ENCODE measurements around the gene ABCG2.

ABCG2 gene

GRCh38 chr4:88043586-88044340, 114.7 kb downstream of the ABCG2 start:
- H3K36me3 ChIP-seq (ENCODE audit: control insufficient read depth, insufficient read depth, low read length): peaks cover 99% of the 10 kb centered on the region
- no peaks in the 10 kb centered on the region for H3K9me3 ChIP-seq (ENCODE audit: control insufficient read depth, insufficient read depth, low read length)
- no peak overlapping the region for H3K27ac ChIP-seq (ENCODE audit: low read depth, low read length)
- H3K9ac ChIP-seq (ENCODE audit: low read depth, low read length): no peak overlapping the region
- H3K4me1 ChIP-seq (ENCODE audit: control insufficient read depth, insufficient read depth, low read length): no peaks in the 10 kb centered on the region
- no peak overlapping the region for H3K4me3 ChIP-seq (ENCODE audit: low read depth, low read length)
- H3K27me3 ChIP-seq (ENCODE audit: control insufficient read depth, insufficient read depth, low read length): no peaks in the 10 kb centered on the region

DNA sequence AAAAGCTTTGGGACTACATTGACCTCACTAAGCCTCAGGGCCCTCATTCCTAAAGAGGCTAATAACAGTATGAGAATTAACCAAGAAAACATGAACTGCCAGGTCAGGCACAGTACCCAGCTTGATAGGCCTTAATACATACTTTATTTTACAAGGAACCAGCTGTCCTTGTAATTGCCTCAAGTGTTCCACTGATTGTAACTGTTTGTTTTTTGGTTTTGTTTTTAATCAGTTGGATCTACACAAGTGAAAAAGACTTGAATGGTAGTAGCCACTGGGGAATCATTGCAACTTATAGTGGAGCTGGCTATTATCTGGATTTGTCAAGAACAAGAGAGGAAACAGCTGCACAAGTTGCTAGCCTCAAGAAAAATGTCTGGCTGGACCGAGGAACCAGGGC, 115.4 kb downstream of the ABCG2 start:
- H3K4me3 ChIP-seq (ENCODE audit: low read depth, low read length): no peak overlapping the region
- H3K9me3 ChIP-seq (ENCODE audit: control insufficient read depth, insufficient read depth, low read length): no peaks in the 10 kb centered on the region
- no peak overlapping the region for H3K9ac ChIP-seq (ENCODE audit: low read depth, low read length)
- no peaks in the 10 kb centered on the region for H3K4me1 ChIP-seq (ENCODE audit: control insufficient read depth, insufficient read depth, low read length)
- H3K36me3 ChIP-seq (ENCODE audit: control insufficient read depth, insufficient read depth, low read length): peaks cover 99% of the 10 kb centered on the region
- H3K27me3 ChIP-seq (ENCODE audit: control insufficient read depth, insufficient read depth, low read length): no peaks in the 10 kb centered on the region
- no peak overlapping the region for H3K27ac ChIP-seq (ENCODE audit: low read depth, low read length)

- Histone ChIP-seq H3K9me3 (ENCODE audit: control insufficient read depth, insufficient read depth, low read length) (no peaks in the 10 kb centered on the region), H3K36me3 (ENCODE audit: control insufficient read depth, insufficient read depth, low read length) (peaks cover 100% of the 10 kb centered on the region)
Measured at GRCh38 chr4:88041626-88042025, 116.8 kb downstream of the ABCG2 start.

DNA sequence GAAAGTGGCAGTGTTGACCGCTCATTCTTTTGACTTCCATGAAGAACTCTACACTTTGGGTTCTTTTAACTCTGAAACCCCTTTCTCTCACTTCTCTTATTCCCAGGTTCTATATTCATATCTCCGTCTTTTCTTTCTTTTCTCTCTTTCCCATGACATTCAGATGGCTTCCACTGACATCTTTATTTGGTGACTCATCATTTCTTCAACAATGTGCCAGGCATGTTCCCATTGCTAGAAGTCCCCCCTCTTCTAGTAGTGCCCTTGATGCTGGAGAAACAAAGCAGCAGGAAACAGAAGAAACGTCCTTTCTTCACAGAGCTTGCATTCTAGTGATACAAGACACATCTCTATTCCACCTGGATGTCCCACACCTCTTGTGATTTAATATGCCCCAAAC, 117.7 kb downstream of the ABCG2 start:
- no peak overlapping the region for H3K9ac ChIP-seq (ENCODE audit: low read depth, low read length)
- H3K36me3 ChIP-seq (ENCODE audit: control insufficient read depth, insufficient read depth, low read length): peaks cover 100% of the 10 kb centered on the region
- no peak overlapping the region for H3K27ac ChIP-seq (ENCODE audit: low read depth, low read length)
- no peaks in the 10 kb centered on the region for H3K9me3 ChIP-seq (ENCODE audit: control insufficient read depth, insufficient read depth, low read length)
- H3K27me3 ChIP-seq (ENCODE audit: control insufficient read depth, insufficient read depth, low read length): no peaks in the 10 kb centered on the region
- no peaks in the 10 kb centered on the region for H3K4me1 ChIP-seq (ENCODE audit: control insufficient read depth, insufficient read depth, low read length)
- no peak overlapping the region for H3K4me3 ChIP-seq (ENCODE audit: low read depth, low read length)

More at GRCh38 chr4:88041626-88042025, 116.8 kb downstream of the ABCG2 start:
- H3K27ac ChIP-seq (ENCODE audit: low read depth, low read length): no peak overlapping the region
- no peak overlapping the region for H3K9ac ChIP-seq (ENCODE audit: low read depth, low read length)
- H3K4me1 ChIP-seq (ENCODE audit: control insufficient read depth, insufficient read depth, low read length): no peaks in the 10 kb centered on the region
- H3K4me3 ChIP-seq (ENCODE audit: low read depth, low read length): no peak overlapping the region
- H3K27me3 ChIP-seq (ENCODE audit: control insufficient read depth, insufficient read depth, low read length): no peaks in the 10 kb centered on the region
